ENCODE measurements around the gene SLC14A1.
A peak's percentile ranks its signal among the peaks of the same experiment; 100 is the strongest.

DNA sequence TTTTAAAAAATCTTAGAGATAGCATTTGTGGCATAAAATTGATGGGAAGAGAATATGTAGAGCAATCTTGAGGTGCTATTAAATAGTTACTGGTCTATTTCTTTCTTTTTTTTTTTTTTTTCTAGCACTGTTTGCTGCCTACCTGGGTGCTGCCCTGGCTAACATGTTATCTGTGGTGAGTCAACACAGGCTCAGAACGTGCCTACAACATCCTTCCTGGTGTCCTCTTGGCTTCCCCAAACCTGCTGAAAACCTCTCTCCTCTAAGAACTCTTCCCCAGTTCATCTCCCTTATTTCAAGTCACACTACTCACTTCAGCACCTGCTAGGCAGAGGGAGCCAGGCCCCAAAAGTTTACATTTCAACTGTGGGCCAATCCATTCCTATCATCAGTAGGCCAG, 45.1 kb upstream of the SLC14A1 start:
- TF ChIP-seq RAD21 (IDR thresholded peaks at IDR 0.05 in 1 of 2, conservative IDR thresholded peaks at IDR 0.05 in 1 of 2; ENCODE audit: low read depth in 2 of 2, low read length in 2 of 2) (0 out of 4 replicates have a peak, but pooled peaks of 1 of the 2 experiments have one; percentile 9), RBBP5 (IDR thresholded peaks at IDR 0.05; ENCODE audit: borderline replicate concordance, low read depth, low read length) (no peak), PHF8 (conservative IDR thresholded peaks at IDR 0.05; ENCODE audit: low read depth, low read length) (no peak), GABPA (IDR thresholded peaks at IDR 0.05; ENCODE audit: borderline replicate concordance, insufficient read depth, low read length) (no peak), KDM4A (IDR thresholded peaks at IDR 0.05; ENCODE audit: low read depth, low read length, severe bottlenecking) (no peak)
- TF ChIP-seq, protein P1, sequence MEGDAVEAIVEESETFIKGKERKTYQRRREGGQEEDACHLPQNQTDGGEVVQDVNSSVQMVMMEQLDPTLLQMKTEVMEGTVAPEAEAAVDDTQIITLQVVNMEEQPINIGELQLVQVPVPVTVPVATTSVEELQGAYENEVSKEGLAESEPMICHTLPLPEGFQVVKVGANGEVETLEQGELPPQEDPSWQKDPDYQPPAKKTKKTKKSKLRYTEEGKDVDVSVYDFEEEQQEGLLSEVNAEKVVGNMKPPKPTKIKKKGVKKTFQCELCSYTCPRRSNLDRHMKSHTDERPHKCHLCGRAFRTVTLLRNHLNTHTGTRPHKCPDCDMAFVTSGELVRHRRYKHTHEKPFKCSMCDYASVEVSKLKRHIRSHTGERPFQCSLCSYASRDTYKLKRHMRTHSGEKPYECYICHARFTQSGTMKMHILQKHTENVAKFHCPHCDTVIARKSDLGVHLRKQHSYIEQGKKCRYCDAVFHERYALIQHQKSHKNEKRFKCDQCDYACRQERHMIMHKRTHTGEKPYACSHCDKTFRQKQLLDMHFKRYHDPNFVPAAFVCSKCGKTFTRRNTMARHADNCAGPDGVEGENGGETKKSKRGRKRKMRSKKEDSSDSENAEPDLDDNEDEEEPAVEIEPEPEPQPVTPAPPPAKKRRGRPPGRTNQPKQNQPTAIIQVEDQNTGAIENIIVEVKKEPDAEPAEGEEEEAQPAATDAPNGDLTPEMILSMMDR (IDR thresholded peaks at IDR 0.05; ENCODE audit: control extremely low read depth in 1 of 3, insufficient read depth in 1 of 3, low read depth in 1 of 3, low read length in 3 of 3): no peak
